Mucosa of stomach (tissue), 1 donor: ENCODE results near the gene TUBA3E.
"Not testable (repeated sequence)": the region's sequence is repeated elsewhere in the genome, so short reads cannot be mapped to it uniquely, and the experiment has no call there.

ENCODE experiments used
- H3K27me3 ChIP-seq: one replicate; pipeline ENCODE4 v1.7.0; 2013; ENCODE audit warnings: mild to moderate bottlenecking, low read length; ENCODE audit not compliant: control insufficient read depth, insufficient read depth
- H3K36me3 ChIP-seq: one replicate; pipeline ENCODE4 v1.7.0; 2013; ENCODE audit warnings: low read length; ENCODE audit not compliant: control insufficient read depth, insufficient read depth
- H3K4me1 ChIP-seq: one replicate; pipeline ENCODE4 v1.7.0; 2013; ENCODE audit warnings: mild to moderate bottlenecking, low read length; ENCODE audit not compliant: control insufficient read depth, insufficient read depth
- H3K4me3 ChIP-seq: one replicate; pipeline ENCODE4 v1.7.0; 2013; ENCODE audit warnings: low read length
- H3K9ac ChIP-seq: one replicate; pipeline ENCODE4 v1.7.0; 2013; ENCODE audit warnings: mild to moderate bottlenecking, low read length, moderate library complexity
- H3K9me3 ChIP-seq: one replicate; pipeline ENCODE4 v1.7.0; 2013; ENCODE audit warnings: mild to moderate bottlenecking, low read length, moderate library complexity; ENCODE audit not compliant: control insufficient read depth
- donor health status: Pancreatic carcinoma.

TUBA3E gene

DNA sequence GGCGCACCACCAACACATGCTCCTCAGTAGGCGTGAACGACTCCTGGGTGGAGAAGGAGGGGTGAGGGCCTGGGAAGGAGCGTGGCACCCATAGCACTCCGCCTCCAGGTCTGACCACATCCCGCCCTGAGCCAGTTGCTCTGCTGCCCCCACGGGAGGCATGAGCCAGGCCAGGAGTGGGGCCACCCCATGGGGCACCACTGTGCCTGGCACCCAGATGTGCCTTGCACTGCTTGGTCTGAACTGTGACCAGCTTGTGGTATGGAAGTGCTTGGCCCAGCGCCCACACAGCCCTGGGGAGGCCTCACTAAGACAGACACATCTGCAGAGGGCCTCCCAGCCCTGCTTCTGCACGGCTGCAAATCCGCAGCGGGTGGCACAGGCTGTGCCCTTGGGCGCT, 40.9 kb downstream of the TUBA3E start:
- not testable (repeated sequence) for H3K9ac ChIP-seq, H3K36me3 ChIP-seq, H3K4me3 ChIP-seq, H3K27me3 ChIP-seq, H3K4me1 ChIP-seq, H3K9me3 ChIP-seq

DNA sequence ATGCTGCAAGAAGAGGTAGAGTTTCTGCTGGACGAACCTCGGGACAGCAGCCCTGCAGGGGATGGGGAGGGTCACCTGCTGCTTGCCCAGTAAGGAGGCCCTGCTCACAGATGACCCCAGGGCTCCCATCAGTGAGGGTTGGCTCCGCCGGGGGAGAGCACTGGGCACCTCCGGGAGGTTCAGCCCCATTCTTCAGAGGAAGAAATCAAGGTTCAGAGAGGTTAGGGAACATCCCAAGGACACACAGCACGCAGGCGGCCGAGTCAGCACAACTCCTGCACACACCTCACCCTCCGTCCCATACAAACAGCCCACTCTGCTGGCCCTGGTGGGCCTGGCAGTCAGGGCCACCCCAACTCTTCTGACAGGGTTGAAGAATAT, 41.6 kb downstream of the TUBA3E start:
- H3K4me3 ChIP-seq: no peak overlapping the region
- H3K27me3 ChIP-seq: no peaks in the 10 kb centered on the region
- H3K9ac ChIP-seq: no peak overlapping the region
- H3K9me3 ChIP-seq: no peaks in the 10 kb centered on the region
- no peaks in the 10 kb centered on the region for H3K36me3 ChIP-seq
- no peaks in the 10 kb centered on the region for H3K4me1 ChIP-seq

DNA sequence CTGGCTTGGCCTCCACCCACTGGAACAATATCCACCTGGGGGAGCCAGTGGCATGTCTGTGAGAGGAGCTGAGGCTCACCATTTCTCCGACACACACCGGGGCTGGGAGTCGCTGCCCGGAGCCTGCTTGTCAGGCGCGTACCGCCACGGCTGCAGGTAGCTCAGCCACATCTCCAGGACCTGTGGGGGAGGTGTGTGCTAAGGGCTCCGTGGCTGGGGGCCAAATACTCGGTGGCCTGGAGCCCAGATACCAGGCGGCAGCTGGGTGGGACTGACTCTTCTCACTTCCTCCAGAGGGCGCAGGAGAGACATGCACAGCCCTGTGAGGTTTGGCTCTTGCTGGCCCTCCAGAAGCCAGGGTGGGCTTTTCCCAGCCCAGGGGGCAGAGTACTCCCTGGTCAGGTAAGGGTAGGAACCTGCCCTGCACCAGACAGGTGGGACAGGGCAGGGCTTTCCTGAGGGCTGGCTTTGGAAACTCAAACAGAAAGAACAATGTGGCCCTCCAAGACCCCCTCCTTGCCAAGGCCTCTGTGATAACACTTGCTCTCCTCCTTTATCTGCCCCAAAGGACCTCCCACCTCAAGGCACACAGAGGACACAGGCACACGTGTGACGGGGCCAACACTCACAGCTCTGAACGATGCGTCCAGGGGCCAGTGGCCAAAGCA, 42.1 kb downstream of the TUBA3E start:
- not testable (repeated sequence) for H3K36me3 ChIP-seq

DNA sequence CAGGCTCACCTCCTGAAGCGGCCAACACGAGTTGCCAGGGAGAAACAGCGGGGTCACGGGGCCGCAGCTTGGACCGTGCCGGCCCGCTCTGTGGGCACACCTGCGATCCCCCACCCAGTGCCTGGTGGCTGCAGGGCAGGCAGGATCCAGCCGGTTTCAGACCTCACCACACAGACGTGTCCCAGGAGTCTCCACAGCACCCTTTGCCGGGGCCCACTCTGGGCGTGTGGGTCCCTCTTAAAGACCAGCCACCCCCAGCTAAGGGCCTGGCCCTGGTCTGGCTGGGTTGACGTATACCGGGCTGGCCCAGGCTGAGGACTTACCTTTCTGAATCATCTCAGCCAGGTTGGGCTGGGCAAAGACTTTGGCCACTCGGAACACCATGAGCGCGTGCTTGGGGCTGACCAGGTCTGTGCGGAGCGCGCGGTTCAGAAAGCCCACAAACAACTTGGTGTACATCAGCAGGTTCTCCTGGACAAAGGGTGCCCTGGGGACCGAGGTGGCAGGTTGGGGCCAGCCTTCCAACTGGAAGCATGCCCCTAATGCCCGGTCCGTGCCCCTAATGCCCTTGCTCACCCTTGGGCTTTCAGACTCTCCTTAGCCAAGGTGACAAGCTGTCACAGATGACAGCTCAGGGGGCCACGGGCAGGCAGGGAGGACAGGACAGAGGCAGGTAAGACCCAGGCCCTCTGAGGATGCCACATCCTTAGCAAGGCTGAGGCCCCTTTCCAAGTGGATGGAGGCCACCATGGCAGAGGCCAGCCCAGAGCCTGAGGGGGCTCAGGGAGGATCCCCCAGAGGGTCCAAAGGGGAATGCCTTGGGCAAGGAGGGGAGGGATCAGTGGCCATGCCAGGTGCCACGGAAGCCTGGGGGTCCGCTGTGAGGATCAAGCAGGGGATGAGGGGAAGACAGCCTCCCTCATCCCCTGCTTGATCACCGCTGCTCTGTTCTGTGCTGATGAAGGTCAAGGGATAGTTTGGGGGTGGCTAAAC, 43.2 kb downstream of the TUBA3E start:
- Histone ChIP-seq H3K9ac (no peak overlapping the region), H3K36me3 (no peaks in the 10 kb centered on the region), H3K27me3 (no peaks in the 10 kb centered on the region), H3K9me3 (no peaks in the 10 kb centered on the region), H3K4me3 (no peak overlapping the region), H3K4me1 (no peaks in the 10 kb centered on the region)

More for the DNA sequence above, 42.1 kb downstream of the TUBA3E start:
- not testable (repeated sequence) for H3K9me3 ChIP-seq, H3K9ac ChIP-seq, H3K4me3 ChIP-seq, H3K4me1 ChIP-seq, H3K27me3 ChIP-seq

DNA sequence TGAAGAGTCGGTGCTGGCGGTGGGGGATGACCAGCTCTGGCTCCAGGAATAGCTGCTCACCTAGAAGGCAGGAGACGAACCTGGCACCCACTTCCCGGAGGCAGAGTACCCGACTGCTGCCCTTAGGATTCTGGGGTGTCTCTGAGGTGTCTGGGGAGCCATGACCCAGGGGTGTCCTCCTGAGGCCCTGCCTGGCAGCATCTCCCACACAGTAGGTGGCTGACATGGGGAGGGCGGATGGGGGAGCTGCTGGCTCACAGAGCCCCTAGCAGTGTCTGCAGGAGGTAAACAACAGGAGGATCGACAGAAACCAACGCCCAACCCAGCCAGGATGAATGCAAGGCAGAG, 43.8 kb downstream of the TUBA3E start:
- H3K36me3 ChIP-seq, H3K9me3 ChIP-seq, H3K4me1 ChIP-seq, H3K27me3 ChIP-seq, H3K9ac ChIP-seq, H3K4me3 ChIP-seq: not testable (repeated sequence)

DNA sequence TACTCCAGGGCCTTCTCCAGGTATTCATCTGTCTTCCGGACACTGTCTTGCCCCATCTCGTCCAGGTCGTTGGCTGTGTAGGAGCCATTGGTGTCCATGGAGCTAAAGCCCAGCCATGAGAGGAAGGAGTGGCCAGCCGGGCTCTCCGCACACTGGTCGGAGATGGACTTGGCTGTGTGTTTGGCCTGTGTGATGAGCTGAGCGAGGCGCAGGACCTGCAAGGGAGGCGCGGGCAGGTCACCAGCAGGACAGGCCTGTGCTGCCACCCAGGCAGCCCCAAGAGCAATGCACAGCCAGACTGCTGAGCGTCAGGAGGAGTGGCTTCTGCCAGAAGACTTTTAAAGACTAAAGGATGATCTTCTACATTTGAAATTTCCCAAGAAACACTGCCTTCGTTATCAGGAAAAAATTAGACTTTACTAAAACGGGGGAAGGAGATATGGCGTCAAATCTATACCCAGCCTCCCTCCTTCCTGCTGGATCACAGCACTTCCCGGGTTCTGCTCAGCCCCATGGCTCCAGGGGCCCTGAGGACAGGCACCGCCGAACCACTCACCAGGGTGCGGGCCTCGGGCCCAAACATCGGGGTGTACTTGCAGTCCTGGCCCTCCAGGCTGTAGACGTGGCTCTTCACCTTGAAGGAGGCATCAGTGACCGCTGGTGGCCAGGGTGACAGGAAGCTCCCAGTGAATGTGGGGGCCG, 44.4 kb downstream of the TUBA3E start:
- H3K4me3 ChIP-seq, H3K36me3 ChIP-seq, H3K4me1 ChIP-seq, H3K9me3 ChIP-seq, H3K27me3 ChIP-seq, H3K9ac ChIP-seq: not testable (repeated sequence)

DNA sequence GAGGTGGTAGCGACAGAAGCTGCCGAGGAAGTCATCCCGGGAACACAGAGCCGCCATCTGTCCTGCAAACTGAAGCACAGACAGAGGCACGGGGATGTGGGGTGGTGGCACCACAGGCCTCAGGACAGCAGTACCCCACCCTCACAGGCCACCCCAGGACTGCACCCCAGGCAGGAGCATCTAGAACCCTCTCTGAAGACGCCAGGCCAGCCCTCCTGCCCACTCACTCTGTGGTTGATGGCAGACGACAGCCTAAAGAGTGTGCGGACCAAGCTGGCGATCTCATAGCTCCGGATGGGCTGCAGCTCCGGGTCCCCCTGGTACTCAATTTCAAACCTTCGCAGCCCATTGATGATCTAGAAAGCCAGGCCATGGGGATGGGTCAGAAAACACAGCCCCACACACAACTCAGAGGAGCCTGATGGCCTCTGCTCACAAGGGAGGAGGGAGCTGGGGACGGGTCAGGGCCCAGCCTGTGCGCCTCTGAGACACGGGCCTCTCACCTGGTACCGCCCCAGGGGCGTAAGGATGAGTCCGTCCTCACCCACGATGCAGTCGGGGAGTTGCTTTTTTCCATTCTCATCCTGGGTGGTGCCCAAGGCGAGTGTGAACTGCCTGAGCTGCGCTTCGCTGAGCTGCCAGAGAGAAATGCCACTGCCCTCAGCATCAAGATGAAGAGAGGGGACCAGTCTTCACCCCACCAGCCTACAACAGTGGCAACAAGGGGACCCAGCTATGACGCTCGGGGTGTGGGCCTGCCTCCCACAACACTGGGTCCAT, 45.2 kb downstream of the TUBA3E start:
- Histone ChIP-seq H3K9ac (no peak overlapping the region), H3K4me3 (no peak overlapping the region), H3K4me1 (no peaks in the 10 kb centered on the region), H3K27me3 (no peaks in the 10 kb centered on the region), H3K9me3 (no peaks in the 10 kb centered on the region), H3K36me3 (no peaks in the 10 kb centered on the region)

DNA sequence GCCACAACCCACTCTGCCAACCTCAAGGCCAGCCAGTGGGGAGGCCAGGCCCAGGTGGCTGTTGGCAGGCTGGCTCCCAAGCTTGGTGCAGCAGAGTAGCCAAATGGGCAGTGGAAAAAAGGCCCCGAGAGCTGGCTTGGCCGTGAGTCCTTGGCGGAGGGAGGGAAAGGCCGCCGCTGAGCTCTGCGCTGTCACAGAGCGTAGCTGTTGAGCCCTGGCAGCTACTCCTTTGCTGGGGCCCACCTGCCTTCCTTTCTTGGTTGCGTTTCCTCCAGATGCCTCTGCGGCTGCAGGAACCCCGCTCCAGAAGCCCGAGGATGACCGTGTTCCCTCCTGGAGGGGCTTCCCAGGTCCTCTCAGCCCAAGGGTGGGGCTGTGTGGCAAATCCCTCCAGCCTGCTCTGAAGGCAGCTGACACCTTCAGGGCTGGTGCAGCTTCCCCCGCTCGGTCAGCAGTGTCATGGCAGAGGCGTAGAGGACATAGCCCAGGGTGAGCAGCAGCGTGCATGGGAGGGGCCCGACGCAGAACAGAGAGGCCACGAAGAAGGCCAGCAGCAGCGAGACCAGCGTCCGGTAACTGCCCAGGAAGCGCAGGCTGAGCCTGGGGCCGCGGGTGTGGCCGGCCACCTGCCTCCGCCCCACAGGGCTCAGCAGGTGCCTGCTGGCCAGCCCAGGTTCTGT, 46.0 kb downstream of the TUBA3E start:
- H3K4me3 ChIP-seq, H3K36me3 ChIP-seq: not testable (repeated sequence)

DNA sequence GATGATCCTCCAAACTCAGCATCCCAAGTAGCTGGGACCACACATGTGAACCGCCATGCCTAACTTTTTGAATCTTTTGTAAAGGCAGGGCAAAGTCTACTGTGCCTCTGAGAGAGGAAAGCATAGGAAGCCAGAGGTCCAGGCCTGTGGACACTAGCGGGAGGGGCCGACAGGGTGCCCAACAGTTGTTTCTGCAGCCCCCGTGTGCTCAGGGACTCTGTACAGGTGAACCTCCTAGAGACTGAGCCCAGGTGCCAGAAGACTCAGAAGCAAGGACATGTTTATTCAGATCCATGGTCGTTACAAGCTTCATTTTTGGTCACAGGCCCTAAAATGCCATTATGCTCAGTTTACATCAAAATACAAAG, 47.1 kb downstream of the TUBA3E start:
- H3K4me1 ChIP-seq, H3K9ac ChIP-seq, H3K9me3 ChIP-seq, H3K36me3 ChIP-seq, H3K4me3 ChIP-seq, H3K27me3 ChIP-seq: not testable (repeated sequence)

More for the DNA sequence above, 46.0 kb downstream of the TUBA3E start:
- H3K4me1 ChIP-seq, H3K9me3 ChIP-seq, H3K9ac ChIP-seq, H3K27me3 ChIP-seq: not testable (repeated sequence)

DNA sequence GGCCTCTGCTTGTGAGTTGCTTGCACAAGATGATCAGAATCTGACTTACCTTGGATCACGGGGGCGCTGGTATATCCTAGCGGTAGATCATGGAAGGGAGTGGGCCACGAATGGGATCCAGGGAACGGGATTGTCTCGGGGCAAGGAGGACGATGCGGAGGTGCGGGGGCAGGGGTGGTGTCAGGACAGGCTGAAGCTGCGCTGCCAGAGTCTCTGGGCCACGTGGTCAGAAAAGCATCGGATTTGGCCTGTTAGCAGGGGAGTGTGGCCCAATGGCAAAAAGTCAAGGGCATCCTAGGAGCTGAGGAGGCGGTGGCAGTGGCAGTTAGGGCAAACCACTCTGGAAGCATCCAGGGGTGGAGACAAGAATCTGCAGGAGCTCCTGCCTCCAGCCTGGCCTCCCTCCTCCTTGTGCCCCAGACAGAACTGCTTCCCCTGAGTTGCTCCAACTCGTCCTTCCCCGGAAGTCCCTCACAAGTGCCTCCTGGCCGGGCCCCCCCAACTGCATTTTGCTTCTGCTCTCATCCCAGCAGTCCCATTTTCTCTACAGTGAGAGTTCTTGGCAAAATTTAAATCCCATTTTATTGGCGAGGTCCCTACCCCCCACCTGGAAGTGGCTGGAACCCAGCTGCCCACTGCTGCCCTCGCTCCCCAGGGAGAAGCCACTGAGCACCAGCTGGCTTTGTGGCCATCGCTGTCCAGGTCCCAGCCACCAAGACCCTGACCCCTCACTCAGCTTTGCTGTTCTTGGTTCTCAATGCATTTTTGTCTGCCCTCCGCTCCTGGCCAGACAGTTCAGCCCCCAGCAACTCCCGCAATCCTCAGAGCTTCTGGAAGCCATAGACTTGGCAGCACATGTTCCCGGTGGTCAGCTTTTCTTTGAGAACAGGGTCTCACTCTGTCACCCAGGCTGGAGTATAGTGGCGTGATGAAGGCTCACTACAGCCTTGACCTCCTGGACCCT, 47.8 kb downstream of the TUBA3E start:
- no peaks in the 10 kb centered on the region for H3K36me3 ChIP-seq
- no peaks in the 10 kb centered on the region for H3K27me3 ChIP-seq
- no peaks in the 10 kb centered on the region for H3K9me3 ChIP-seq
- H3K4me1 ChIP-seq: no peaks in the 10 kb centered on the region
- no peak overlapping the region for H3K9ac ChIP-seq
- no peak overlapping the region for H3K4me3 ChIP-seq

DNA sequence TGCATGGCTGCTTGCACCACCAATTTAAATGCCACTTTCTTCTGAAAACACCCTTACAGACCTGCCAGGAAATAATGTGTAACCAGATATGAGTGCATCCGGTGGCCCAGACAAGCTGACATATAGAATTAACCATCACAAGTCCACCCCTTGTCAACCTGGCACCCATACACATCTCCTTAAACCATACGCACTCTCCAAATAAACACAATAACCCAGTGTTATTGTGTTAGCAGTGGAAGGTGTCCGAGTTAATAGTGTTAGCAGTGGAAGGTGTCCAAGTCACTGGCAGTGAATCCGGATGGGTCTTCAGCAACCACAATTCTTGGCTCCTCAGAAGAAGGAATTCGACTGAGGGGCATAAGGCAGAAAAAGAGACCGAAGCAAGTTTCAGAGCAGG, 49.7 kb downstream of the TUBA3E start:
- not testable (repeated sequence) for H3K4me1 ChIP-seq, H3K27me3 ChIP-seq, H3K4me3 ChIP-seq, H3K9ac ChIP-seq, H3K9me3 ChIP-seq, H3K36me3 ChIP-seq
